Measurements from ENCODE around the gene EXOC3.
"Not testable (repeated sequence)": the region's sequence is repeated elsewhere in the genome, so short reads cannot be mapped to it uniquely, and the experiment has no call there.

The EXOC3 gene

DNA sequence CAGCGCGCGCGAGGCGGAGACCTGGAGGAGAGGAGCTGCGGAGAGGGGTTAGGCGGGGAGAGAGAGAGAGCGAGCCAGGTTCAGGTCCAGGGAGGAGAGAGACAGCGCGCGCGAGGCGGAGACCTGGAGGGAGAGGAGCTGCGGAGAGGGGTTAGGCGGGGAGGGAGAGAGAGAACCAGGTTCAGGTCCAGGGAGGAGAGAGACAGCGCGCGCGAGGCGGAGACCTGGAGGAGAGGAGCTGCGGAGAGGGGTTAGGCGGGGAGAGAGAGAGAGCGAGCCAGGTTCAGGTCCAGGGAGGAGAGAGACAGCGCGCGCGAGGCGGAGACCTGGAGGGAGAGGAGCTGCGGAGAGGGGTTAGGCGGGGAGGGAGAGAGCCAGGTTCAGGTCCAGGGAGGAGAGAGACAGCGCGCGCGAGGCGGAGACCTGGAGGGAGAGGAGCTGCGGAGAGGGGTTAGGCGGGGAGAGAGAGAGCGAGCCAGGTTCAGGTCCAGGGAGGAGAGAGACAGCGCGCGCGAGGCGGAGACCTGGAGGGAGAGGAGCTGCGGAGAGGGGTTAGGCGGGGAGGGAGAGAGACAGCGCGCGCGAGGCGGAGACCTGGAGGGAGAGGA is 31.4 kb downstream of the EXOC3 start:
- DNase-seq (ENCODE audit: low spot score) = not testable (repeated sequence)

DNA sequence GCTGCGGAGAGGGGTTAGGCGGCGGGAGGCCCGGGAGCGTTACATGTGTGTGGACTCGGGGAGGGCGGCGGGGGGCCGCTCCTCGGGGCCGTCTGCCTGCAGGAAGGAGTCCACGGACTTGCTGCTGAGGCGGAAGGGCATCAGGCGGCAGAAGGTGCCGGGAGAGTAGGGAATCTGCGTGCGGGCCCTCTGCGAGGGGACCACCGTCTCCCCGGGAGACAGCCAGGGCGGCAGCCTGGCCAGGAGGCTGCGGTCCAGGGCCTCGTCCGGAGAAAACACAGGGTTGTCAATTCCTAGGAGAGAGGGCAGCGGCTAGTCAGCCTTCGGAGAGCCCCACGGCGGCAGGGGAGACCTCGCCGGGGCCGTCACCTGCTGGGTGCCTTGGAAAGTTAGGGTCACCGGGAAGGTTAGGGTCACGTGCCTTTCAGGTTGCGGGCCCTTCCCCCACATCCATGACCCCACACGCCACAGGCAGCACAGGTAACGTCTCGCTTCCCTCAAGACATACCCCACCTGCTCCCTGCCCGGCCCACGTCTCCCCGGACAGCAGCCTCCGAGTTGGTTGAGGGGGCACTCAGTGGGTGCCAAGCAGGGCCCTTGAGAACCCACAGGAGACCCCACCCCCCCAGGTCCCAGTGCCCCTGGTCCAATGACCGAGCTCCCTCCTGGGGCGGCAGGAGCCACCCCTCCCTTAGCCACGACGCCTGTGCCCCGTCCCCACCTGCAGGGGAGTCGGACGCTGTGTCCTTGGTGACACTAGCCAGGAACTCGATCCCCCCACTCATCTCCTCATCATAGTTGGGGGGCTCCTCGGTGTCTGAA is 32.1 kb downstream of the EXOC3 start:
- DNase-seq (ENCODE audit: low spot score) = no peak

DNA sequence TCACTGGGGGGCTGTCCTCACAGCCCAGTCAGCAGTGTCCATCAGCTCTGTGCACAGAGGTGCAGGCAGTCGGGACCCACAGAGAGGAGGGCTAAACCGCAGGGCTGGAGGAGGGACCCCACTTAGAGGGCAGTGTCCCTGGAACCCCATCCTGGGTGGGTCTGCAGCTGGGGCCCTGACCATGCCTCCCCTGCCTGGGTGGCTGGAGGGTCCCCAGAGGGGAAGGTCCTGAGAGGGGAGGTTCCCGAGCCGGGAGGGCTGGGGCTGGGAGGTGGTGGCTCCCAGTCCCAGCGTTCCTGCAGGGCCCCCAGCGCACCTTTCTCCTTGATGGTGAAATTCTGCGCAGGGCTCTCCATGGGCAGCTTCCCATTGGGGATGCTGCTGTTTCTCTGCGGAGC is 32.7 kb downstream of the EXOC3 start:
- no peak for DNase-seq (ENCODE audit: low spot score)

DNA sequence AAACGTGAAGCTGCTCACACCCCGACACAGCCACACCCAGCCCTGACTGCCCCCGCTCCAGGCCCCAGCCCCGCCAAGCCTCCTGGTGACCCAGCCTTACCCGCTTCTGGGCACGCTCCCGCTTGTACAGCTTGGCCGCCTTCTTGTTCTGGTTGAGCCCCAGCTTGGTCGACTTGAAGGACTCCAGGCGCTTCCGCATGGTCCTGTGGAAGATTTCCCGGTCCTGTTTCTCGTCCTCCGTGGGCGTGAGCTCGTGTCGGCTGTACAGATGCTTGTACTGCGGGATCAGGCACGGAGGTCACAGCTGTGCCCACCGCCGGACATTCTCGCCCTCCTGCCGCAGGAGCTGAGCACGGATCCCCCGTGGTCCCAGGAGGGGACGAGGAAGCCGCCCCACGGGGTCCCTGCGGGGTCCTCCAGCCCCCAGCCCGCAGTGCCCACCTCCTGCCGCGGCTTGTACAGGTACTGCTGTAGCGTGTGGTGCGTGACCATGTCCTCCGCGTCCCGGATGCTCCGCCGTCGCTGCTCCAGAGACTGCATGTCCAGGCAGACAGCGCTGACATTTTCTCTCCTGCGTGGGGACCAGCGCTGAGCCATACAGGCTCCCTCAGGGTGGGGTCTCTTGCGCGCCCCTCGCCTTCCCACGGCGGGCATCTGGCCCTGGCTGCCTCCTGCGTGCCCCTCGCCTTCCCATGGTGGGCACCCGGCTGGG is 33.3 kb downstream of the EXOC3 start:
- no peak for DNase-seq (ENCODE audit: low spot score)

DNA sequence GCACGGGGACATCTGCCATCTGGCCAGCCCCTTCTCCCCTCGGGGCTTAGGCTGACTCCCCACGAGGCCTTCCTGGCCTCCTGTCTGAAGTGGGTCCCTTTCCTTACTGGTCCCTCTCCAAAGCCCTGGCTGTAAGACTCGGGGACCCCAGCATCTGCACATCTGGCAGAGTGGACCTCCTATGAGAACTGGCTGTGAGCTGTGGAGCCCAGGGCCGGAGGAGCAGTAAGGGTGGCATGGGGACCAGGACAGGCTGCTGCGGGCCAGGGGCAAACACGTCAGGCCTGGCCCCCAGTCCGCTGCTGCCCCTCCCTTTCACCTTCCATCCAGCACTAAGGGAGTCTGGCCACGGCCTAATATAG is 33.8 kb downstream of the EXOC3 start:
- DNase-seq (ENCODE audit: low spot score) = no peak

DNA sequence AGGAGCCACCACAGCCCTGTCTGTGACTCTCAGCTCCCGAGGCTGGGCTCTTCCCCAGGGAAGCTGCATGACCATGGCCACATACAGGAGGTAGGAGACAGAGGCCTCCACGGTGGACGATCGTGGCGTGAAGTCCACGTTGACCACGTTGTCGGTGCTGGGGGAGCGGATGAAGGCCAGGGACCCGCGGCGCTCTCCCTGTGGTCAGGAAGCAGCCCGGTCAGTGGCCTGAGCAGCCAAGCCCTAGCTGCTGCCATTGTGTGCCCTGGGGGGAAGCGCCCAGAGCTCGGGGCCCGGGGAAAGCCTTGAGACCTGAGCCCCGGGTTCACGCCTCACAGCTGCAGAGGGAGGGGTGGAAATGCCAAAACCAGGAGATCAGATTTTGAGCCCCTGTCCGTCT is 34.3 kb downstream of the EXOC3 start:
- DNase-seq (ENCODE audit: low spot score) = no peak

DNA sequence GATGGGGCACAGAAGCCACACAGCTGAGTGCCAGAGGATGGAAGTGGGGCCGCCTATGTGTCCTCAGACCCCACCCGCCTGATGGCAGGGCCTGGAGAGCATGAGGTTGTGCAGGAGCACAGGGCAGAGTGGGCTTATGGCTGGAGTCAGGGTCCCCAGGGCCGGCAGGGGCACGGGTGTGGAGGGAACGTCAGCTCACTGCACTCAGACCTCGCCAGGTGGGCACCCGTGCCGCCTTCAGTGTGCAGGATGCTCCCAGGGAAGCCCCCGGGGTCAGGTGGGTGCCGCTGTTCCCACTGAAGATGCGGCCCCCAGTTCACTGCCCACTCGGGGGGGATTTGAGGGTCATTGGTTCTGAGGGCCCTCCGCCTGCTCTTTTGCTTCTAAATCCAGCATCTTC is 34.9 kb downstream of the EXOC3 start:
- DNase-seq (ENCODE audit: low spot score) = no peak

DNA sequence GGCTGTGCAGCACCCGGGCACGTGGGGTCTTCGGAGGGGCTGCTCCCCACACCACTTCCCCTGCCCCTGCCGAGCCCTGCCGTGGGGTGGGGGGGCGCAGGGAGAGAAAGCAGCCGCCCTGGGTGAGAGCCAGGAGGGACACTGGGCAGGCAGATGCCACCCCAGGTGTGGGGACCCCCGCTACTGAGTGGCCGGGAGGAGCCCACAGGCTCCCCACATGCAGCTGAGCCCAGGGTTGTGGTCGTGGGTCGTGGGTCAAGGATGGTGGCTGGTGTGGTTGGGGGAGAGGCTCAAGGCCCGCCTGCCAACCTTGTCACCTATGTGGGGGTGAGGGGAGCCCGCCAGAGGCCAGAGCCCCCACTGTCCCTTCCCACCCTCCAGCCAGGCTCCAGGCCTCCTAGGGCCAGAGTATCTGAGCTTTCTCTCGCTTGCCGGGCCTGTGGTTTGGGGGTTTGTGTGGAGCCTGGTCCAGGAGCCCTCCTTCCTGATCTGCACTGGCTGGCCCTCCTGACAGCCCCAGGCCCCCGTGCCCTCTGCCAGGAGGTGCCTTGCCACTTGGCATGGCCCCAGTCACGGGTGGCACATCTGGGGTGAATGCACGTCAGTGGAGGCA is 35.5 kb downstream of the EXOC3 start:
- no peak for DNase-seq (ENCODE audit: low spot score)

DNA sequence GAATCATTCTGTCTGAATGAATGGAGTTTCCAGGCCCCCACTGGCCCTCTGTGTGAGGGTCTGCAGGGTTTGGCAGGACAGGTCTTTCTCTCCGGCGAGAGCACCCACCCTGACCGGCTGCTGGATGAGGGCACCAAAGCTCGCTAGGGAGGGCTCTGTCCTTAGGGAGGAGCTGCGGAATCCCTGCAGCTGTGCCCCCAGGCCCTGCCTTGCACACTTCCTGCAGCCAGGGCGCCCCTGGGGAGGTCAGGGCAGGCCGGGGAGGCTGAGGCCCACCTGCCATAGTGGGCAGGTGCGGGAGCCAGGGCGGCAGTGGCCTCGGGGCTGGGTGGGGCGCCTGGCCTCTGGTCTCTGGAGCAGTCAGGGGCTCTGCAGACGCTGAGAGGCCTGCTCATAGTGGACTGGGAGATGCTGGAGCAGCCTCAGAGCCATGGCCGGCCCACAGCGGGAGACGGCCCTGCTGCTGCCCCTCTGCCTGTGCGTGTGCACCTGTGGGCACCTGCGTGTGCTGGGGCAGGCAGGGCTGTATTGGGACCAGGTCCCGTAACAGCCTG is 36.1 kb downstream of the EXOC3 start:
- DNase-seq (ENCODE audit: low spot score) = no peak

DNA sequence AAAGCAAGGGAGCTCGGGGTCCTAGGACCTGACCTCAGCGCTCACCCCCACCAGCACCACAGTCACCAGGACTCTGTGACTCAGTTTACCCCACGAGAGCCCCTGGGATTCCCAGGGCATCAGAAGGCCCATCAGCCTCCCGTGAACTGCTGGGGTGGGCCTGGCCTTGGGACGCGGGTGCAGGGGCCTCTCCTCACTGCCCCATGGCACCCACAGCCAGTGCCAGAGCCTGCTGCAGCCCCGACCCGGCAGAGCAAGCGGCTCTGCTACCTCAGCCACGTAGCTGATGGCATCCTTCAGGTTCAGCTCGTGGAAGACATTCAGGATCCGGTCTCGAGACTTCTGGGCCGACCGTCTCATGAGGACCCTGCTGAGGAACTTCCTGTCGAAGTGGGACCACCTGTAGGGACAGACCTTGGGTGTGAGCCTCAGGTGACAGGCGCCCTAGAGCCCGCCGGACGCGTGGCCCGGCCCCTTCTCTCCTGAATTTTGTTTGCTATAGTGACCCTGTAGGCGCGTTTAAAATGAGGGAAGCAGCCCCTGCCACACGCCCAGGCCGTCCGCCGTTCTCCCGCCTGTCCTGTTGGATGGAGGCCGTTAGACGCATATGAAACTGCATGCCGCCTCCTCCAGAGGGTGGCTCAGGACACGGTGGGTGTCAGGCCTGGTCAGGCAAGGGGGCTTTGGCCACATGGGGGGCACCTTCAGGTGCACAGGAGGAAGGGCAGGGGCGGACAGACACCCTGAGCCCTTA is 36.8 kb downstream of the EXOC3 start:
- no peak for DNase-seq (ENCODE audit: low spot score)

DNA sequence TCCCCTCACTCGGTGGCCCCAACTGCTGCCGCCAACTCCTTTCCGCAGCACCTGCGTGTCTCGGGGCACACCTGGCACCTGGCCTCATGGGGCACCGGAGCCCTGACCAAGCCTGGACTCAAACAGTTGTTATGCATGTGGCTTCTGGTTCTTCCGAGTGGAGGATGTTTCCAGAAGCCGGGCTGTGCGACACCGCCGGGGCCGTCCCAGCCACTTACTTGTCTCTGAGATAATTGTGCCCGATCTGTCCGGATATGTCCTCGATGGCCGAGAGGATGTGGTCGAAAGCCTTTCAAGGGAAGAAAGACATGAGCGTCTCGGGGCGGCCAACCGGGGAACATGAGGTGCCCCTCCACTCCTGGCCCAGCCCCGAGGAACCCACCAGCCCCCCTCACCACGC is 38.4 kb downstream of the EXOC3 start:
- no peak for DNase-seq (ENCODE audit: low spot score)

DNA sequence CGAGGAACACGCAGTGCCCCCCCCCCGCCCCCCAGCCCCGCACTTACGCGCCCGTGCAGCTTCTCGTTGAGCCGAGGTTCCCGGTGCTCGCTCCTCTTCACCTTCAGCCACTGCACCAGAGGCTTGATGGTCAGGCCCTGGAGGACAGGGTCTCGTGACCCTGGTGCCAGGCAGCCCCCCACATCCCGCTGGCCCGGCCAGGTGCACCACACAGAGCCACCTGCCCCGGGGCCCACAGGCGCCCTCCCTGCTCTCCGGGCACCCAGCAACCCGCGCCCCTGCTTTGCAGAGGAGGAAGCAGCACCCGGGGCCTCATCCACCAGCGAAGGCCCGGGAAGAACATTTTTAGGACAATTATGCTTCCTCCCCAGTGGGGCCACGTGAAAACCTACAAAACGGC is 39.0 kb downstream of the EXOC3 start:
- no peak for DNase-seq (ENCODE audit: low spot score)

DNA sequence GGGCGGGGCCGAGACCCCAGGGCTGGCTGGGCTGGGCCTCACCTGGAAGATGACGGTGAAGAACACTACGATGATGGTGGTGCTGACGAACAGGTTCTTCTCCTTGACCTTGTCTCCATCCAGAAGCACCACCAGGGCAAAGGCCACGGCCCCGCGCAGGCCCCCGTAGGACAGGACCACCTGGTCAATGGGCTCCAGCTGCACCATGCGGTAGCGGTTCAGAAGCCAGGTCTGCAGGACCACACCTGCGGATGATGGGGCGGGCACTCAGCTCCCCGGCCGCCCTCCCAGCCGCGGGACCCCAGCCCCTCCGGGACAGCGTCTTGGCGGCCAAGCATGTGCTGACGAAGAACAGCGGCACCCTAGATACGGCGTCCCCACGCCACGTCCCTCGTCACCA is 39.5 kb downstream of the EXOC3 start:
- no peak for DNase-seq (ENCODE audit: low spot score)

DNA sequence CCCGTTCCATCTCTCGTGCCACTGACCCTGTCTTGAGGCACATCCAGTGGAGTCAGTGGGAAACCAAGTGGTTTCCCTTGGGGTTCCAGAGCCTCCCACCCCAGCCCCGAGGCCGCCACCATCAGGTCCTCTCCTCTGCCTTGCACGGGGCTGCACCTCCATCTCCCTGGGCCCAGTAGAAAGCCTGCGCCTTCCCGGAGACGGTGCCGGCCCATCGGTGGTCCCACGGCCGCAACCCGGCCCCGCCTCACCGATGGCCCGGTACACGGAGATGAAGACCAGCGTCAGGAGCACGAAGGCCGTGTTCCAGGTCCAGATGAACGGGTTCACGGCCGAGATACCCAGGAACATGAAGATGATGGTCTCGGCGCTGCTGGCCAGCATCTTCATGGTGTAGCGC is 40.0 kb downstream of the EXOC3 start:
- no peak for DNase-seq (ENCODE audit: low spot score)

DNA sequence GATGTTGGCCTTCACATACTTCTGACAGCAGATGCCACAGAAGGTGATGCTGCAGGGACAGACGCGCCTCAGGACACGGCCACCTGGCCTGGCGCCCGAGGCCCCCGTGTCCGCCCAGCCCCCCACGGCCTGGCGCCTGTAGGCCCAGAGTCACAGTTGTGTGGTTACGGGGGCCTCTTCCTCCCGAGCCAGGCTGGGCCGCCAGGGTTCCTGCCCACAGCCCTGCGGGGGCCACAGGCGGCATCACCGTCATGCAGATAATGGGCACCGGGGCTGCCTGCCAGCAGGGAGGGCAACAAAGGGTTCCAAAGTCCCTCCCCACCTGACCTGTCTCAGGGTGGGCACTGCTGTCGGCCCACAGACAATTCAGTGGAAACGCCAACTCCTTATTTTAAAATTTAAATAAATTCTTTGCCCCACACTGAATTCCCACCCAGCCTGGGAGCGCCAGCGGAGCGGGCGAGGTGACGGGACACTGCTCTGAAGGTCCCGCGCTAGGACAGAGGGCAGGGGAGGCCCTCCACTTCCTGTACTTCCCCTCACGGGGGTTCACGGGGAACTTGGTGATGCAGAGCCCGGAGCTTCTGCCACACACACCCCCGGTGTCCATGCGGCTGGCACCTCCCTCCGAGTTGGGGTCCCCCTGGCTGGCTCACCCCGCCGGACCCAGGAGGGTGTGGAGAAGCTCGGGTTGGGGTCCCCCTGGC is 40.6 kb downstream of the EXOC3 start:
- no peak for DNase-seq (ENCODE audit: low spot score)

DNA sequence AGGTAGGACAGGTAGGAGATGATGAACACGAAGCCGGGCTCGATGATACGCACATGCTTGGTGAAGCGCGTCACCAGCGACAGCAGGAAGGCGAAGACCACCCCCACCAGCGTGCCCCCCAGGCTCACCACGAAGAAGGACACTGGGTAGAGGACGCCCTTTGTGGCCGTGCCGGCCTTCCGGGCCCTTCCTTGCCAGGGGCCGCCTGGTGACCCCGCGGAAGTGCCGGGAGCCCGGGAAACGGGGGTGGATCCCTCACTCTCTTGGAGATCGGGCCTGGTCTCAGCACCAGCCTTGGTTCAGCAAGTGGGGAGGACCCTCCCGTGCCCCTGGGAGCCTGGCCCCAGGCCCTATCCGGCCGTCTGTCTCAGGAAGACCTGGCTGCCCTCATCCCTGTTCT is 41.6 kb downstream of the EXOC3 start:
- no peak for DNase-seq (ENCODE audit: low spot score)

DNA sequence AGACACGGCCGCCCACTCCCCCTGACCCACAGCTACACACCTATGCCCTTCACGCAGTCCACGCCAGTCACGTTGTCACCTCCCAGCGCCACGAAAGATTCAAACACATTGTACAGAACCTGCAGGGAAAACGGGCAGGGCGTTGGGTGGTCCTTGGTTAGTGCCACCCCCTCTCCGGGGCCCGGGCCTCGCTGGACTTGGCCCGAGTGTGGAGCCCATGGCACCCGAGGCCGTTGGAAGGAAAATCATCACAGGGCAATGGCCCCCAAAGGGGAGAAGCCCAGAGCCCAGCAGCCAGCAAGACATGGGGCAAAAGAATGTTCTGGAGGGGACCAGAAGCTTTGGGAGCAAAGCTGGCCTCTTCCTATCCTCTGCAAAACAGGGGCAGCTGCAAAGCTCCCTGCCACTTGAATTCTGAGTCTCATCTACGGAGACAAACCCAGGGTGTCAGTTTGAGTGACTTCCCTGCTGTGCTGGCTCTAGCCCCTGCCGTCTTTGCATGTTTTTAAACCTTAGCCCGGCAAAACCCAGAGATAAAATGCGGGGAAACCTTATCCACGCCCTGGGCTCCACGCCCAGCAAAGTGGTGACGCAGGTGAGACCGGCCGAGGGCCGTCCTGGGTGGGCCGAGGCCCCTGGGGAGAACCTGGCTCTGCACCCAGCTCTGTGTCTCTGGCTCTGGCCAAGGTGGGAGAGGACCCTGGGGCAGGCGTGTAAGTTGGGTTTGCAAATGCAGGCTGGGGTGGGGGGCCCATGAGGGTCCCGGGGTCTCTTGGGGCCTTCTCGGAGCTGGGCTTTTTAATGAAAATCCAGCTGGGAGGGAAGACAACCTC is 42.4 kb downstream of the EXOC3 start:
- no peak for DNase-seq (ENCODE audit: low spot score)

DNA sequence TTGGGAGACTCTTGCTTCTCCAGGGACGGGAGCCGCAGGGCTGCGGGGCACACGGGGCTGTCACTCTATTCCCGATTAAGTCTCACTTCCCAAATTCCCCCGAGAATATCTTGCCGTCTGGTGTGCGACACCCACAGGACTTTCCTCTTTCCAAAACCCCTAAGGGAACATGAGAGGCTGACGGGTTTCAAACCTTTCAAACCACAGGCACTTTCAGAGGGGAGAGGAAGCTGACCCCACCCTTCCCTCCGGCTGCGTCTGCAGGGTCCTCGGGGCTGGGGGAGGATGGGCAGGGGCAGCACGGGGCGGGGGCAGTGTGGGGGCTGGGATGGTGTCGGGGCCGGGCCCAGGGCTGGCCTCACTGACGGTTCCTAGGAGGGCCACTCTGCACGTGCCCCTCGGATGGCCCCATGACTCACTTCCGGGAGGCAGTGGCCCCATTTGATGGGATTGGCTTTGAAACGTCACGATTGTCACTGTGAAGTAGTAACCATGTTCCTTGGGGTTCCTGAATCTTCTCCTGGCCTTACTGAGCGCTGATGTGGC is 43.0 kb downstream of the EXOC3 start:
- DNase-seq (ENCODE audit: low spot score) = no peak

DNA sequence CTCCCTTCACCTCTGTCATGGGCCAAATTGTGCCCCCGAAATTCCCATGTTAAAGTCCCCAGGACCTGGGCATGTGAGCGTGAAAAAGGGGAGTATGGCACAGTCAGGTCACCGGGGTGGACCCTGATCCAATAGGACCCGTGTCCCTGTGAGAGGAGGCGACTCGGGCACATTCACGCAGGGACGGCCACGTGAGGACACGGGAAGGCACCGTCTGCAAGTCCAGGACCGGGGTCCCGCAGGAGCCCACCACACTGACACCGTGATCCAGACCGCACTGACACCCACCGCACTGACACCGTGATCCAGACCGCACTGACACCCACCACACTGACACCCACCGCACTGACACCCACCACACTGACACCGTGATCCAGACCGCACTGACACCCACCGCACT is 43.6 kb downstream of the EXOC3 start:
- not testable (repeated sequence) for DNase-seq (ENCODE audit: low spot score)

DNA sequence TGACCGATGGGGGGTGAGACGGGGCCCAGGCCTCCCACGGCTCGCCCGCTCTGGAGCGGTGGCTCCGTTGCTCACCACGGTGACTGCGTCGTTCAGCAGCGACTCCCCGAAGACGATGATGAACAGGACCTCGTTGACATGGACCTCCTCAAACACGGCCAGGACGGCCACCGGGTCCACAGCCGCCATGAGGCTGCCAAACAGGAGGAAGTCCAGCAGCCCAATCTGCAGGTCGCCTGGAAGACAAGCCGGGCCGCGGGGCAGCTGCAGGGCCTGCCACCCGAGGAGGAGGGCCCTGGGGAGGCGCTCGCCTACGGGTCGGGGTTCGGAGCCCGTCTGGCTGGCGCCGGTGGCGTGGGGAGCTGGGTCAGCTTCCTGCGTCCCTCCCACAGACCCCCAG is 45.3 kb downstream of the EXOC3 start:
- DNase-seq (ENCODE audit: low spot score) = no peak
